GM21786 (cell line): ENCODE data around the gene ZAP70.

Source experiments
- ATAC-seq: cut with Tn5 transposase; IDR thresholded peaks from one replicate; pipeline ENCODE4 v1.9.1; 2021; ENCODE audit not compliant: unreplicated experiment

Gene ZAP70

GRCh38 chr2:97775074-97775473, 61.7 kb downstream of the ZAP70 start:
- no peak for ATAC-seq

GRCh38 chr2:97779141-97779540, 65.8 kb downstream of the ZAP70 start:
- no peak for ATAC-seq

GRCh38 chr2:97781981-97782380, 68.6 kb downstream of the ZAP70 start:
- no peak for ATAC-seq

GRCh38 chr2:97784953-97785352, 71.6 kb downstream of the ZAP70 start:
- ATAC-seq: no peak

- ATAC-seq: no peak
Measured at GRCh38 chr2:97785818-97786217, 72.4 kb downstream of the ZAP70 start.

- ATAC-seq: no peak
Measured at GRCh38 chr2:97788986-97789644, 75.7 kb downstream of the ZAP70 start.
